ENCODE results near the gene PDE8B.

The PDE8B gene

DNA sequence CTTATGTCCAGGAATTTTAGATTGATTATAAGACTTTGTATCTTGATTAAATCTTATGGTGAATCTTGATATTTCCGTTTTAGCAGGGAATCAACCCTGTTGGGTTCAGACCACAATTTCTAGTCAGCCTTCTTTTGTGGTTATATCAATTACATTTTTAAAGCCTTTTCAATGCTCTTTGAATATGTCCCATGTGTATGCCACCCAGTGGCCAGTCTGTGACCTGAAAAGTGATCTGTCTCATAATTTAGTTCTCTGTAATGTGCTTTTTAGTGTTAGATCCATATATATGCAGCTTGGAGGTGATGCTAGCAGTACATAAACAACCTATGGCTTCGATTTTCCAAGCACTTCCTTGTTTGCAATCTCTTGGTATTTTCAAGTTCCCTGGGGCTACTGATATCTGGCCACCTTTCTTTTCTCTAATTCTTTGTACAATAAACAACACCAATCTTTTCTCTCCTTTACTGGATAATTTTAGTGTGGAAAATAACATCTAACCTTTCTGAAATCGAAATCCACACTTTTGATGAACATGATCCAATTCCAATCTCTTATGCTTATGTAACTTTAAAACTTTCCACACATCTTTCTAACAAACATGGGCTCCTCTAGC is 28.8 kb downstream of the PDE8B start:
- TF ChIP-seq, protein P1, sequence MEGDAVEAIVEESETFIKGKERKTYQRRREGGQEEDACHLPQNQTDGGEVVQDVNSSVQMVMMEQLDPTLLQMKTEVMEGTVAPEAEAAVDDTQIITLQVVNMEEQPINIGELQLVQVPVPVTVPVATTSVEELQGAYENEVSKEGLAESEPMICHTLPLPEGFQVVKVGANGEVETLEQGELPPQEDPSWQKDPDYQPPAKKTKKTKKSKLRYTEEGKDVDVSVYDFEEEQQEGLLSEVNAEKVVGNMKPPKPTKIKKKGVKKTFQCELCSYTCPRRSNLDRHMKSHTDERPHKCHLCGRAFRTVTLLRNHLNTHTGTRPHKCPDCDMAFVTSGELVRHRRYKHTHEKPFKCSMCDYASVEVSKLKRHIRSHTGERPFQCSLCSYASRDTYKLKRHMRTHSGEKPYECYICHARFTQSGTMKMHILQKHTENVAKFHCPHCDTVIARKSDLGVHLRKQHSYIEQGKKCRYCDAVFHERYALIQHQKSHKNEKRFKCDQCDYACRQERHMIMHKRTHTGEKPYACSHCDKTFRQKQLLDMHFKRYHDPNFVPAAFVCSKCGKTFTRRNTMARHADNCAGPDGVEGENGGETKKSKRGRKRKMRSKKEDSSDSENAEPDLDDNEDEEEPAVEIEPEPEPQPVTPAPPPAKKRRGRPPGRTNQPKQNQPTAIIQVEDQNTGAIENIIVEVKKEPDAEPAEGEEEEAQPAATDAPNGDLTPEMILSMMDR (IDR thresholded peaks at IDR 0.05; ENCODE audit: borderline replicate concordance, control extremely low read depth, extremely low read depth, insufficient read depth, missing control alignments), result peak; percentile 20
- in situ Hi-C loops (cut with MboI; ENCODE audit: low sequenced_read_pairs, unreplicated experiment), result no loop called here
- peak; percentile 30 for DNase-seq (ENCODE audit: low spot score)

DNA sequence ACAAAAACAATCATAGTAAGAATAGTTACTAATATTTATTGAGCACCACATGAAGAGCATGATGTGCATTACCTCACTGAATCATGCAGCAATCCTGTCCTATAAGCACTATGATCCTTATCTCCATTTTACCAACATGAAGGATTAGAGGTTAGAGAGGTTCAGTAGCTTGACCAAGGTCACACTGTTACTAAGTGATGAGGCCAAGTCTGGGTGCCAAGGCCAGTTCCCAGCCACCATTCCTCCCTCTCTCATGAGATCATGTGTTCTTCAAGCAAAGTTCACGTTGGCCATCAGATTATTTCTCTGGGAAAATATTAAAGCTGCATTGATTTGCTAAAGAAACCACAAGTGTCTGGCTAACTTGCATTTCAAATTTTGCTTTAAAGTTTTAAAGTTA is 31.0 kb downstream of the PDE8B start:
- TF ChIP-seq, protein P1 (IDR thresholded peaks at IDR 0.05; ENCODE audit: borderline replicate concordance, control extremely low read depth, extremely low read depth, insufficient read depth, missing control alignments), result no peak
- in situ Hi-C loops (cut with MboI; ENCODE audit: low sequenced_read_pairs, unreplicated experiment), result no loop called here
- DNase-seq (ENCODE audit: low spot score), result no peak

GRCh38 chr5:77249475-77249874 is 39.0 kb downstream of the PDE8B start:
- in situ Hi-C loops (cut with MboI; ENCODE audit: low sequenced_read_pairs, unreplicated experiment), result no loop called here
- no peak for DNase-seq (ENCODE audit: low spot score)
- TF ChIP-seq, protein P1 (IDR thresholded peaks at IDR 0.05; ENCODE audit: borderline replicate concordance, control extremely low read depth, extremely low read depth, insufficient read depth, missing control alignments), result no peak

- DNase-seq (ENCODE audit: low spot score), result no peak
- TF ChIP-seq, protein P1 (IDR thresholded peaks at IDR 0.05; ENCODE audit: borderline replicate concordance, control extremely low read depth, extremely low read depth, insufficient read depth, missing control alignments), result no peak
- in situ Hi-C loops (cut with MboI; ENCODE audit: low sequenced_read_pairs, unreplicated experiment), result no loop called here
These were observed 39.5 kb downstream of the PDE8B start for GRCh38 chr5:77250021-77250420.

GRCh38 chr5:77251921-77252320 is 41.4 kb downstream of the PDE8B start:
- DNase-seq (ENCODE audit: low spot score), result no peak
- in situ Hi-C loops (cut with MboI; ENCODE audit: low sequenced_read_pairs, unreplicated experiment), result no loop called here

DNA sequence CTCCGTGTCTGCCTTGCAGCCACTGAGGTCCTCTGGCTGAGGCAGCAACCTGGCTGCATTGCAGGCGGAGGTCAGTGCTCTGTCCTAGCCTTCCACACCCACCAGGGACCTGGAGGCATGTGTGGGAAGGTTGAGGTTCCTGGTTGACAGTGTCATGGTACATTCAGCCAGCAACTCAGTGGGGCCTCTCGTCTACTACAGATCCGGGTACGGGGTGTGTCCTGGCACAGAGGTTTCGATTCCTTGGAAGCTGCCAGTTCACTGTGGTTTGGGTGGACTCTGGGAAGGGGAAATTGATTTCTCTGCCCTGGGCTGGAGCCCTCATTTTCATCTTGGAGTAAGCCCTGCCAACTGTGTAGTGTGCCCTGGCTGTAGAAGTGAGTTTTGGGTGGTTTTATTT is 45.1 kb downstream of the PDE8B start:
- TF ChIP-seq, protein P1 (IDR thresholded peaks at IDR 0.05; ENCODE audit: borderline replicate concordance, control extremely low read depth, extremely low read depth, insufficient read depth, missing control alignments), result no peak
- in situ Hi-C loops (cut with MboI; ENCODE audit: low sequenced_read_pairs, unreplicated experiment), result no loop called here
- DNase-seq (ENCODE audit: low spot score), result no peak

More at GRCh38 chr5:77251921-77252320, 41.4 kb downstream of the PDE8B start:
- TF ChIP-seq, protein P1 (IDR thresholded peaks at IDR 0.05; ENCODE audit: borderline replicate concordance, control extremely low read depth, extremely low read depth, insufficient read depth, missing control alignments), result no peak
